Activated CD4-positive, alpha-beta T cell treated with anti-CD3 and anti-CD28 coated beads for 36 hours (primary cell): ENCODE data around the gene NKTR. TPM values are rescaled to one million over a fixed set of nuclear protein-coding genes. Genes with fewer than 3 reads are reported as not detected.

Experiments
- ATAC-seq: fragments of 200-7000 bp; cut with Tn5 transposase; one replicate; pipeline ENCODE4 v1.10.0; 2021; ENCODE audit warnings: mild to moderate bottlenecking, moderate library complexity
- CTCF ChIA-PET: fragments of 350-600 bp; sonication (Branson Sonifier 250); formaldehyde crosslinking; loops from one replicate; lab custom pipeline; 2021; ENCODE audit warnings: antibody characterized with exemption; lab: Charles Lee
- POLR2A ChIA-PET: fragments of 350-600 bp; sonication (Branson Sonifier 250); formaldehyde crosslinking; loops from one replicate; lab custom pipeline; 2021; ENCODE audit warnings: antibody characterized with exemption, inconsistent platforms; lab: Charles Lee
- DNase-seq: peaks from one replicate; pipeline ENCODE4 v3.0.0-alpha.2; 2020
- H3K27ac Mint-ChIP-seq: one replicate; pipeline ENCODE4 v1.8.0; 2021; ENCODE audit warnings: mixed read lengths
- H3K27me3 Mint-ChIP-seq: one replicate; pipeline ENCODE4 v1.8.0; 2021; ENCODE audit warnings: mixed read lengths
- H3K36me3 Mint-ChIP-seq: one replicate; pipeline ENCODE4 v1.8.0; 2021; ENCODE audit warnings: low read depth, mixed read lengths
- H3K4me1 Mint-ChIP-seq: one replicate; pipeline ENCODE4 v1.8.0; 2021; ENCODE audit warnings: mixed read lengths
- H3K4me3 Mint-ChIP-seq: one replicate; pipeline ENCODE4 v1.8.0; 2021; ENCODE audit warnings: mild to moderate bottlenecking, moderate library complexity, mixed read lengths
- H3K9me3 Mint-ChIP-seq: one replicate; pipeline ENCODE4 v1.8.0; 2021; ENCODE audit warnings: low read depth, mixed read lengths
- intact Hi-C, 2 experiments: fragments of 100-400 bp; cut with DNase I in 1 of 2; cut with micrococcal nuclease in 1 of 2; formaldehyde crosslinking; loops; one replicate each; pipeline versions ENCODE4 v1.14.2 to v1.15.1; 2022 to 2024; cut with DNase I, micrococcal nuclease
- total RNA-seq, 2 experiments: library from RNA; stranded (reverse); gene quantifications; one replicate each; pipeline ENCODE4 v1.2.3, GENCODE V29; 2021

The NKTR gene
- total RNA-seq, 2 experiments from 2014 or later: 50.8 to 59.2 TPM

DNA sequence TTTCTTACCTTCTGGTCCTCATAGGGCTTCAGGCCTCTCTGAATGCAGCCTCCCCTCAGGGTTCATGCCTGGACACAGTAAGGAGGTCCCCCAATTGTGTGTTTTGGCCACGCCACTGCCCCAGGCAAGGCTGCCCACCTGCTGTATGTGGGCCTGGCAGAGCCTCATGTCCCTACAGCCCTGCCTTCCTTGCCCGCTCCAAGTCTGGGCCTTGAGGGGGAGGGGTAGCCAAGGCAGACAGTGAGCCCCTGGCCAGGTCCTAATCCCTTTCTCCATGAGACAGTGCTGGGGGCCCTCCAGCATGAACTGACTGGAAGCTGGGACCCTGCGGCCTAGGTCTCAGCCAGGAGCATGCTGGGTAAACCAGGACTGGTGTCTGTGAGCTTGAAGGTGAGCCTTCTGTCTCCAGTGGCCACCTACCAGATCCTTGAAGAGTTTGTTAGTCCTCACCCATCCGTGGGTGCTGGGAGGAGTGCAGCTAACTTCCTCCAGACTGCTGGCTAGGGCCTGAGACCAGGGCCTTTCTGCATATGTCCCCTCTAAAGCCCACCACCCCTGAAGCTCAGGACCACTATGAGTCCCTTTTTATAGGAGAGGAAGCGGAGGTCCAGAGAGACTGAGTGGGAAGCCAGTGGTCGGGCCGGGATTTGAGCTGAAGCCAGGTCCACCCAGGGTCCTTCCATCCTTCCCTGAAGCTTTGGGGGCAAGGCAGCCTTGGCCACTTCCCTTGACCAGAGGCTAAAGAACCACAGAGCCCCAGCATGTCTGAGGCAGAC lies 61.7 kb downstream of the NKTR start:
- ATAC-seq (no peak), DNase-seq (no peak)
- intact Hi-C loops: no loop called here
- no peaks in the 10 kb centered on the region for H3K9me3 Mint-ChIP-seq
- ChIA-PET CTCF (interaction anchor here (0.9 to 1.2 kb wide), 2 partner anchors 13 to 50 kb away, joined by 3 to 4 read pairs; no protein-coding TSS in a partner anchor), POLR2A (interaction anchor here (0.6 kb wide), 1 partner anchor 17 kb away, joined by 3 read pairs; no protein-coding TSS in a partner anchor)
- H3K27me3 Mint-ChIP-seq: no peaks in the 10 kb centered on the region
- H3K27ac Mint-ChIP-seq: no peak overlapping the region
- no peaks in the 10 kb centered on the region for H3K36me3 Mint-ChIP-seq
- H3K4me1 Mint-ChIP-seq: no peaks in the 10 kb centered on the region
- H3K4me3 Mint-ChIP-seq: no peak overlapping the region

DNA sequence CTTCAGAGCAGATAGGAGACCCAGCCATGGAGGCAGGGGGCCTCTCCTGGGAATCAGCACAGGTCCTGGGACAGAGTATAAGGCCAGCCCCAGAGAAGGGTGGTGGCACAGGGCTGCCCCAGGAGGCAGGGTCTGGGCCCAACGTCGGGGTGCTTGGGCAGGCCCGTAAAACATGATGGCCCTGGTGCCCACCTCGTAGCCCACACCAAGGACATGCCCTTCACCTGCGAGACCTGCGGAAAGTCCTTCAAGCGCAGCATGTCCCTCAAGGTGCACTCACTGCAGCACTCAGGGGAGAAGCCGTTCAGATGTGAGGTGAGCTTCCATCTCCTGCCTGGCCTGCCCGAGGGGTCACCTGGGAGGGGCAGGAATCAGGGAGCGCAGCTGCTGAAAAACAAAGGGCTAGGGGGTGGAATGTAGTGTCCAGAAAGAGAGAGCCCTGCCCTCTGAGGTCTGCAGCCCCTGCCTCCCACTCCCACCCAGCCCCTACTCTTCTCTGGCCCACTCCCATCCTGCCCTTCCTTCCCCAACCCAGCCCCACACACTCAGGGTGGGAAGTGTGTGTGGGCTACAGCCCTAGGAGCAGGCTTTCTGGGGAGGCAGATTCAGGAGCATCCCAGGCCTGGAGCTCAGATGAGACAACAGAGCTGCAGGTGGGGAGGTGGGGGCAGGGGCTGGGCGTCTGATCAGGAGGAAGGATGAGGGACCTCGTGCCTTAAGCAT lies 62.5 kb downstream of the NKTR start:
- no peaks in the 10 kb centered on the region for H3K27me3 Mint-ChIP-seq
- no peak overlapping the region for H3K4me3 Mint-ChIP-seq
- ChIA-PET POLR2A (interaction anchor here (0.6 kb wide), 1 partner anchor 16 kb away, joined by 3 read pairs; no protein-coding TSS in a partner anchor), CTCF (interaction anchor here (1.2 kb wide), 1 partner anchor 51 kb away, joined by 3 read pairs; no protein-coding TSS in a partner anchor)
- H3K27ac Mint-ChIP-seq: no peak overlapping the region
- no peaks in the 10 kb centered on the region for H3K9me3 Mint-ChIP-seq
- intact Hi-C loops: no loop called here
- H3K36me3 Mint-ChIP-seq: no peaks in the 10 kb centered on the region
- no peaks in the 10 kb centered on the region for H3K4me1 Mint-ChIP-seq
- ATAC-seq (no peak), DNase-seq (no peak)

- intact Hi-C loops: no loop called here
- ChIA-PET POLR2A (interaction anchor here (0.7 kb wide), 1 partner anchor 459 kb away, joined by 4 read pairs; no protein-coding TSS in a partner anchor), CTCF (no interaction called here)
- H3K27ac Mint-ChIP-seq: no peak overlapping the region
- no peaks in the 10 kb centered on the region for H3K36me3 Mint-ChIP-seq
- no peak overlapping the region for H3K4me3 Mint-ChIP-seq
- ATAC-seq (no peak), DNase-seq (no peak)
- no peaks in the 10 kb centered on the region for H3K27me3 Mint-ChIP-seq
- no peaks in the 10 kb centered on the region for H3K9me3 Mint-ChIP-seq
- no peaks in the 10 kb centered on the region for H3K4me1 Mint-ChIP-seq
These were observed 63.3 kb downstream of the NKTR start for GRCh38 chr3:42663581-42664437.

DNA sequence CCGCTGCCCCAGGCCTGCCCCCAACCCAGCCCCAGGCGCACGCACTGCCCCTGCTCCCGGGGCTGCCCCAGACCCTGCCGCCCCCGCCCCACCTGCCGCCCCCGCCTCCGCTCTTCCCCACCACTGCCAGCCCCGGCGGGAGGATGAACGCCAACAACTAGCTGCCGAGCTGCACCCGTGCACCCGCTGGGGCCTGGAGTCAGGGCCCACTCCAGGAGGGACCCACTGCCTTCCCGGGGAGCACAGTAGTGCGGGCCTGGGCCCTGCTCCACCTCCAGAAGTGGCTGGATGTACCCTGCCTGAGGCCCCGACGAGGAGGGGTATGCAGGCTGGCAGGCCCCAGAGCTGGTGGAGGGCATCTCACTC lies 63.9 kb downstream of the NKTR start:
- no peak for ATAC-seq
- Mint-ChIP-seq H3K36me3 (no peaks in the 10 kb centered on the region), H3K4me1 (no peaks in the 10 kb centered on the region), H3K9me3 (no peaks in the 10 kb centered on the region), H3K27me3 (no peaks in the 10 kb centered on the region), H3K4me3 (no peak overlapping the region), H3K27ac (no peak overlapping the region)
- DNase-seq: no peak
- ChIA-PET POLR2A (interaction anchor here (0.7 kb wide), 1 partner anchor 458 kb away, joined by 4 read pairs; no protein-coding TSS in a partner anchor), CTCF (no interaction called here)
- intact Hi-C loops: no loop called here

GRCh38 chr3:42665050-42665878 lies 64.8 kb downstream of the NKTR start:
- Mint-ChIP-seq H3K9me3 (no peaks in the 10 kb centered on the region), H3K27ac (no peak overlapping the region), H3K27me3 (no peaks in the 10 kb centered on the region), H3K36me3 (no peaks in the 10 kb centered on the region), H3K4me1 (no peaks in the 10 kb centered on the region), H3K4me3 (no peak overlapping the region)
- POLR2A ChIA-PET: no interaction called here
- CTCF ChIA-PET: interaction anchor here (1.2 kb wide), 1 partner anchor 41 kb away, joined by 3 read pairs; no protein-coding TSS in a partner anchor
- DNase-seq: no peak
- no peak for ATAC-seq
- intact Hi-C loops: no loop called here

DNA sequence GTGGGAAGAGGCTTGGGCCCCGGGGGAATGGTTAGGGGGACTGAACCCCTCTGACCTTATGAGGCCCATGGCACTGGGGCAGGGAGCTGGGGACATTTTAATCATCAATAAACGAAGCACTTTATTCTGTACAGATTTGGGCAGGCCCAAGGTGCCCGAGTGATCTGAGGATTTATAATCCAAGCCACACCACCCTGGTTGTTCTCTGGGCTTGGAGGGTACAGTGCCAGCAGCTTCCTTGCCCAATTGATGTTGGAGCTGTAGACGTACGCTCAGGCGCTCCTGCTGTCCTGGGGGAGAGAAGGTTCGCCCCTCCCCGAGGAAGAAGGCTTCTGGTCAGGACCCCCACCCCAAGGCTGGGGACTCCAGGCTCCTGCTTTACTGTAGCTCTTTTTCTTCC lies 65.5 kb downstream of the NKTR start:
- H3K27ac Mint-ChIP-seq: no peak overlapping the region
- DNase-seq (no peak), ATAC-seq (no peak)
- H3K36me3 Mint-ChIP-seq: no peaks in the 10 kb centered on the region
- ChIA-PET POLR2A (no interaction called here), CTCF (interaction anchor here (0.7 to 1.2 kb wide), 2 partner anchors 41 to 1075 kb away, joined by 3 read pairs; no protein-coding TSS in a partner anchor)
- intact Hi-C loops: no loop called here
- H3K4me3 Mint-ChIP-seq: no peak overlapping the region
- no peaks in the 10 kb centered on the region for H3K9me3 Mint-ChIP-seq
- no peaks in the 10 kb centered on the region for H3K4me1 Mint-ChIP-seq
- no peaks in the 10 kb centered on the region for H3K27me3 Mint-ChIP-seq

DNA sequence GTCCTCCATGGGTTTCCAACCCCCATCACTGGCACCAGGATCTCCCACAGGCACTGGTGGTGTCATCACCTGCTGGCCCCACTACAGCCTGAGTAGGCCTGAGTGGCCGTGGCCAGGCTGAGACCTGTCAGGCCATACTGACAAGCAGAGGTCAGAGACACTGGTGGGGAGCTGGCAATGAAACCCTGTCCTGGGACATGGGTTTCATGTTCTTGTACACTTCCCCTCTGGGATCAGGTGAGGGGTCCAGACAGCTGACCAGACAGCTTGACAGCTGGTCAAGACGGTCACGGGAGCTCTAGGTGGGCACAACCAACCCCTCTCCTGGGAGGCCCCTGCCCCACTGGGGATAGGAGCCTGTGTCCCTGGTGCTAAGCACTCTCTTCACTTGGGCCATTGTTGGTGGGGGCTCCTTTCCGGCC lies 66.1 kb downstream of the NKTR start:
- H3K4me3 Mint-ChIP-seq: no peak overlapping the region
- ATAC-seq (no peak), DNase-seq (no peak)
- ChIA-PET CTCF (interaction anchor here (0.7 to 1.2 kb wide), 3 partner anchors 24 to 1075 kb away, joined by 3 read pairs; no protein-coding TSS in a partner anchor), POLR2A (no interaction called here)
- H3K36me3 Mint-ChIP-seq: no peaks in the 10 kb centered on the region
- H3K27ac Mint-ChIP-seq: no peak overlapping the region
- no peaks in the 10 kb centered on the region for H3K27me3 Mint-ChIP-seq
- H3K4me1 Mint-ChIP-seq: no peaks in the 10 kb centered on the region
- no peaks in the 10 kb centered on the region for H3K9me3 Mint-ChIP-seq
- intact Hi-C loops: no loop called here

- CTCF ChIA-PET: interaction anchor here (1.1 kb wide), 1 partner anchor 24 kb away, joined by 3 read pairs; no protein-coding TSS in a partner anchor
- Mint-ChIP-seq H3K27me3 (no peaks in the 10 kb centered on the region), H3K36me3 (no peaks in the 10 kb centered on the region), H3K4me1 (no peaks in the 10 kb centered on the region), H3K9me3 (no peaks in the 10 kb centered on the region), H3K4me3 (no peak overlapping the region), H3K27ac (no peak overlapping the region)
- no peak for DNase-seq
- ATAC-seq: no peak
- intact Hi-C loops: no loop called here
- POLR2A ChIA-PET: no interaction called here
These were observed 66.6 kb downstream of the NKTR start for GRCh38 chr3:42667096-42667522.

- Mint-ChIP-seq H3K27ac (no peak overlapping the region), H3K9me3 (no peaks in the 10 kb centered on the region), H3K36me3 (no peaks in the 10 kb centered on the region), H3K4me3 (no peak overlapping the region), H3K4me1 (no peaks in the 10 kb centered on the region), H3K27me3 (no peaks in the 10 kb centered on the region)
- ATAC-seq (no peak), DNase-seq (no peak)
- CTCF ChIA-PET: interaction anchor here (1.1 kb wide), 1 partner anchor 25 kb away, joined by 3 read pairs; no protein-coding TSS in a partner anchor
- intact Hi-C loops: no loop called here
- POLR2A ChIA-PET: no interaction called here
These were observed 67.3 kb downstream of the NKTR start for GRCh38 chr3:42667523-42668412.

GRCh38 chr3:42668413-42668760 lies 67.9 kb downstream of the NKTR start:
- ChIA-PET POLR2A (no interaction called here), CTCF (no interaction called here)
- Mint-ChIP-seq H3K36me3 (no peaks in the 10 kb centered on the region), H3K9me3 (no peaks in the 10 kb centered on the region), H3K4me3 (no peak overlapping the region), H3K27me3 (no peaks in the 10 kb centered on the region), H3K27ac (no peak overlapping the region), H3K4me1 (no peaks in the 10 kb centered on the region)
- intact Hi-C loops: no loop called here
- no peak for DNase-seq
- ATAC-seq: no peak
